Skeletal muscle tissue (tissue), 4 donors: ENCODE measurements around the gene RCOR1. TPM values are rescaled to one million over a fixed set of nuclear protein-coding genes. Genes with fewer than 3 reads are reported as not detected.

Experiments
- H3K27ac ChIP-seq: one replicate; pipeline ENCODE4 v1.7.0; 2013; ENCODE audit warnings: mild to moderate bottlenecking, low read depth, low read length, inconsistent platforms
- H3K27me3 ChIP-seq, 3 donors: one replicate each; pipeline ENCODE4 v1.7.0; 2013; ENCODE audit warnings: low read length in 3 of 3; ENCODE audit not compliant: control insufficient read depth in 3 of 3, insufficient read depth in 3 of 3
- H3K36me3 ChIP-seq, 3 donors: one replicate each; pipeline ENCODE4 v1.7.0; 2013; ENCODE audit warnings: low read length in 3 of 3; ENCODE audit not compliant: control insufficient read depth in 3 of 3, insufficient read depth in 3 of 3
- H3K4me1 ChIP-seq, 3 donors: one replicate each; pipeline ENCODE4 v1.7.0; 2013; ENCODE audit warnings: low read length in 3 of 3, mild to moderate bottlenecking in 3 of 3; ENCODE audit not compliant: control insufficient read depth in 3 of 3, insufficient read depth in 3 of 3
- H3K4me3 ChIP-seq, 3 donors: one replicate each; pipeline ENCODE4 v1.7.0; 2013; ENCODE audit warnings: low read length in 3 of 3
- H3K9ac ChIP-seq, 3 donors: one replicate each; pipeline ENCODE4 v1.7.0; 2013; ENCODE audit warnings: low read length in 3 of 3, mild to moderate bottlenecking in 3 of 3, moderate library complexity in 2 of 3, low read depth in 1 of 3
- H3K9me3 ChIP-seq, 3 donors: one replicate each; pipeline ENCODE4 v1.7.0; 2013; ENCODE audit warnings: low read length in 3 of 3; ENCODE audit not compliant: control insufficient read depth in 3 of 3
- total RNA-seq: library from RNA; depleted of rRNA; stranded (reverse); fragments of >200 nt; gene quantifications from one replicate; pipeline ENCODE4 v1.2.3, GENCODE V29; 2014
- donor health status: Osteomylitis.

The RCOR1 gene
- total RNA-seq, 1 donor from 2014 or later = 10.4 TPM

DNA sequence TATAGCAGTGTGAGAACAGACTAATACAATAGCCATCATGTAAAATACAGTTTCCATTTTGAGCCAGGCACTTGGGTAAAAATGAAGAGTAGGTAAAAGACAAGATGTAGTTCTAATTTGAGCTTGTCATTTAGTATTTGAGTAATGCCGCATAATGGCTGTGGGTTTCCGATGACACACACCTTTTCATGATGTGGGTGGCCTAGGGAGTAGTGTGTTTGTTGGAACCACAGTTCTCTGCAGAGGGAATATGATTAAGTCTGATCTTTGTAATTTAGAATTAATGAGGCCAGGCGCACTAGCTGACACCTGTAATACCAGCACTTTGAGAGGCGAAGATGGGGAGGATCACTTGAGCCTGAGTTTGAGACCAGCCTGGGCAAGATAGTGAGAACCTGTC lies 61.8 kb downstream of the RCOR1 start:
- Histone ChIP-seq H3K9ac (no peak overlapping the region), H3K36me3 (no peaks in the 10 kb centered on the region), H3K4me3 (no peak overlapping the region), H3K9me3 (no peaks in the 10 kb centered on the region), H3K27ac (no peak overlapping the region), H3K4me1 (peaks cover 0 to 8% (median 4%) of the 10 kb centered on the region in 3 donors), H3K27me3 (no peaks in the 10 kb centered on the region)

- no peaks in the 10 kb centered on the region for H3K27me3 ChIP-seq
- no peak overlapping the region for H3K27ac ChIP-seq
- H3K4me3 ChIP-seq = no peak overlapping the region
- no peak overlapping the region for H3K9ac ChIP-seq
- H3K9me3 ChIP-seq = no peaks in the 10 kb centered on the region
- H3K36me3 ChIP-seq = no peaks in the 10 kb centered on the region
- H3K4me1 ChIP-seq = peaks cover 0 to 8% (median 4%) of the 10 kb centered on the region in 3 donors
These were observed 62.7 kb downstream of the RCOR1 start for GRCh38 chr14:102655137-102655536.

DNA sequence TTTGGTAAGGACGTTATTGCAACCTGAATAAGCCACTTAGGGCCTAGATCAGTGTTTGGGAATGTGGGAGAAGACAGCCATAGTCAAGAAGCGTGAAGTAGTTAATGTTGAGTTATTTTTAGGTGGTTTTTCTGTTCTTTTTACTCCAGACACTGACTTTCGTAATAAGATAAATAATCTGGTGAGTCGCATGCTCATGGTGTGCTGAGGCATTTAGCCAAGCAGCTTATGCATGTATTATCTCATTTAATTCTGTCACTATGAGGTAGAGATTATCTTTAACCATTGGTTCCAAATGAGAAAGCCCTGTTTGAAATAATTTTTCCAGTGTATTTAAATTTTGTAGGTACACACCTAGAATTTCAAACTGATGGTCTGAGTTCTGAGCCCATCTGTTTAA lies 67.3 kb downstream of the RCOR1 start:
- no peaks in the 10 kb centered on the region for H3K4me1 ChIP-seq
- no peak overlapping the region for H3K27ac ChIP-seq
- no peak overlapping the region for H3K4me3 ChIP-seq
- H3K9me3 ChIP-seq = no peaks in the 10 kb centered on the region
- no peaks in the 10 kb centered on the region for H3K36me3 ChIP-seq
- H3K9ac ChIP-seq = no peak overlapping the region
- no peaks in the 10 kb centered on the region for H3K27me3 ChIP-seq

GRCh38 chr14:102661614-102662013 lies 69.2 kb downstream of the RCOR1 start:
- Histone ChIP-seq H3K27me3 (no peaks in the 10 kb centered on the region), H3K9ac (no peak overlapping the region), H3K4me3 (no peak overlapping the region), H3K27ac (no peak overlapping the region), H3K36me3 (no peaks in the 10 kb centered on the region), H3K9me3 (no peaks in the 10 kb centered on the region), H3K4me1 (no peaks in the 10 kb centered on the region)

- Histone ChIP-seq H3K27me3 (no peaks in the 10 kb centered on the region), H3K27ac (no peak overlapping the region), H3K4me3 (no peak overlapping the region), H3K9me3 (no peaks in the 10 kb centered on the region), H3K9ac (no peak overlapping the region), H3K36me3 (no peaks in the 10 kb centered on the region), H3K4me1 (no peaks in the 10 kb centered on the region)
These were observed 70.4 kb downstream of the RCOR1 start for GRCh38 chr14:102662636-102663430.

- no peaks in the 10 kb centered on the region for H3K4me1 ChIP-seq
- H3K27me3 ChIP-seq = no peaks in the 10 kb centered on the region
- H3K36me3 ChIP-seq = no peaks in the 10 kb centered on the region
- H3K4me3 ChIP-seq = no peak overlapping the region
- H3K27ac ChIP-seq = no peak overlapping the region
- no peaks in the 10 kb centered on the region for H3K9me3 ChIP-seq
- H3K9ac ChIP-seq = no peak overlapping the region
These were observed 71.0 kb downstream of the RCOR1 start for GRCh38 chr14:102663440-102663839.

- Histone ChIP-seq H3K4me1 (no peaks in the 10 kb centered on the region), H3K36me3 (no peaks in the 10 kb centered on the region), H3K9ac (no peak overlapping the region), H3K9me3 (no peaks in the 10 kb centered on the region), H3K27me3 (no peaks in the 10 kb centered on the region), H3K27ac (no peak overlapping the region), H3K4me3 (no peak overlapping the region)
These were observed 73.2 kb downstream of the RCOR1 start for GRCh38 chr14:102665621-102666020.

DNA sequence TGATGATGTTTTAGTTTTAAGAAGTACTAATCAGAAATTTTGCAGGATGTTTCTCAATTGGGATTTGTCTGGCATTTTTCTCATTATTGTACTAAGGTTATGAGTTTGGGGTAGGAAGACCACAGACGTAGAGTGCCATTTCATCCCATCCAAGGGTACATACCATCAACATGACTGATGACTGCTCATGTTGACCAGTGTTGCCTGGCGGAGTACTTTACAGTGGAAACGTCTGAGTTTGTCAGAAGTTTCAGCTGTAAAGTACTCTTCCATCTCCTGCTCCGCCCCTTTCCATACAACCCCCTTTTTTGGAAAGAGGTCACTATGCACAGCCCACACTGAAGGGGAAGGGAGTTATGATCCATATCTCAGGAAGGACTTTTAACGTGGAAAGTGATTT lies 74.2 kb downstream of the RCOR1 start:
- Histone ChIP-seq H3K4me1 (no peaks in the 10 kb centered on the region), H3K27ac (no peak overlapping the region), H3K9me3 (no peaks in the 10 kb centered on the region), H3K36me3 (no peaks in the 10 kb centered on the region), H3K4me3 (no peak overlapping the region), H3K27me3 (no peaks in the 10 kb centered on the region), H3K9ac (no peak overlapping the region)

- Histone ChIP-seq H3K9me3 (no peaks in the 10 kb centered on the region), H3K36me3 (no peaks in the 10 kb centered on the region), H3K4me3 (no peak overlapping the region), H3K27ac (no peak overlapping the region), H3K9ac (no peak overlapping the region), H3K4me1 (no peaks in the 10 kb centered on the region), H3K27me3 (no peaks in the 10 kb centered on the region)
These were observed 75.3 kb downstream of the RCOR1 start for GRCh38 chr14:102667703-102668102.

DNA sequence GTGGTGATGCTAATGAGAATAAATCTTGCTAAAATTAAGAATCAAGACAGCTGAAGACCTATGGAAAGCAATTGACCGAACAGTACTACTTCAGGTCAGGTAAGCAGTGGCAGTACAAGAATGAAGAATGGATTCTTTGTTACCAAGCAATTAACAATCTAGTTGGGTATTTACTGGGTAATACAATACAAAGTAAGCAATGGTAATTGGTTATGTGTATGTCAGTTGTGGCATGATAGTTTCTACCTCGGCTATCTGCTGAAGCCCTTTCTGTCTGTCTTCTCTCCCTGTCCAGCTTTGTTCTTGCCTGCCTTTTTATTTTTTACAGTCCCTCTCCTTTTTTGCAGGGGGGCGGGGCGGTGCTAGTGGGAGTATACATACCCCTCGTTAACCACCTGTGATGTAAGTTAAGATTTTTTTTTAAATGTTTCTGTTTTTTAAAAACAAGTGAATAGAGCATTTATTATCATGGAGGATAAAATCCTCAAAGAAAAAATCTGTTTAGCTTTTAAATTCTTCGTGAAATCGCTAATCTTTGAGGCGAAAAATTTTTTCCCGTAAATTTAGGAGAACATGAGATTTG lies 75.9 kb downstream of the RCOR1 start:
- Histone ChIP-seq H3K27ac (no peak overlapping the region), H3K4me3 (no peak overlapping the region), H3K9ac (no peak overlapping the region), H3K9me3 (no peaks in the 10 kb centered on the region), H3K36me3 (no peaks in the 10 kb centered on the region), H3K27me3 (no peaks in the 10 kb centered on the region), H3K4me1 (no peaks in the 10 kb centered on the region)
